ENCODE data around the gene RTKN. TPM values are rescaled to one million over a fixed set of nuclear protein-coding genes. Genes with fewer than 3 reads are reported as not detected.

Gene RTKN
- total and polyA plus RNA-seq, 2 of the 13 experiments (the other 11 are each of a cell fraction or from before 2014, with no cell fraction given) = 159 to 166 TPM

GRCh38 chr2:74488643-74489481, 47.1 kb upstream of the RTKN start (continued):
- peak; percentile 45; the same call in 1 of the 2 replicates for TF ChIP-seq ARID4A (CRISPR knock-in tag; IDR thresholded peaks at IDR 0.05; ENCODE audit: borderline replicate concordance)
- TF ChIP-seq KDM6A (CRISPR knock-in tag; IDR thresholded peaks at IDR 0.05; ENCODE audit: low read depth) = peak; percentile 86
- no peak for TF ChIP-seq ZNF646 (CRISPR knock-in tag; IDR thresholded peaks at IDR 0.05)
- peak; percentile 35; the same call in 1 of the 2 replicates for TF ChIP-seq IRF9 (CRISPR knock-in tag; IDR thresholded peaks at IDR 0.05; ENCODE audit: borderline replicate concordance)
- 0 out of 2 replicates have a peak, but pooled peaks have one; percentile 42 for TF ChIP-seq ZNF792 (CRISPR knock-in tag; IDR thresholded peaks at IDR 0.05)
- no peak for TF ChIP-seq ZNF546 (CRISPR knock-in tag; conservative IDR thresholded peaks at IDR 0.05)
- no peak for TF ChIP-seq GTF2F1 (IDR thresholded peaks at IDR 0.05; ENCODE audit: low read length)
- no peak for TF ChIP-seq BHLHE40 (IDR thresholded peaks at IDR 0.05; ENCODE audit: low read length)
- no peak for TF ChIP-seq HBP1 (CRISPR knock-in tag; IDR thresholded peaks at IDR 0.05; ENCODE audit: low read depth)
- peak; percentile 75; the same call in 1 of the 2 replicates for TF ChIP-seq FOXP1 (IDR thresholded peaks at IDR 0.05)
- TF ChIP-seq FOXP1 (CRISPR knock-in tag; IDR thresholded peaks at IDR 0.05) = peak; percentile 65; the same call in 1 of the 2 replicates
- peak; percentile 64 for TF ChIP-seq ZNF547 (CRISPR knock-in tag; IDR thresholded peaks at IDR 0.05)
- TF ChIP-seq E2F2 (CRISPR knock-in tag; IDR thresholded peaks at IDR 0.05; ENCODE audit: borderline replicate concordance) = no peak
